NCI-H1105 treated with DMSO at 0.1 percent for 48 hours (cell line): ENCODE results near the gene RAET1E.
"Not testable (repeated sequence)": the region's sequence is repeated elsewhere in the genome, so short reads cannot be mapped to it uniquely, and the experiment has no call there.

Experiments
- DNase-seq: peaks from one replicate; lab custom pipeline; 2025; lab: John Stamatoyannopoulos, UW

The RAET1E gene

GRCh38 chr6:149890629-149891045, 7.3 kb downstream of the RAET1E start:
- DNase-seq, result no peak

- no peak for DNase-seq
Measured at GRCh38 chr6:149889326-149889725, 8.6 kb downstream of the RAET1E start.

DNA sequence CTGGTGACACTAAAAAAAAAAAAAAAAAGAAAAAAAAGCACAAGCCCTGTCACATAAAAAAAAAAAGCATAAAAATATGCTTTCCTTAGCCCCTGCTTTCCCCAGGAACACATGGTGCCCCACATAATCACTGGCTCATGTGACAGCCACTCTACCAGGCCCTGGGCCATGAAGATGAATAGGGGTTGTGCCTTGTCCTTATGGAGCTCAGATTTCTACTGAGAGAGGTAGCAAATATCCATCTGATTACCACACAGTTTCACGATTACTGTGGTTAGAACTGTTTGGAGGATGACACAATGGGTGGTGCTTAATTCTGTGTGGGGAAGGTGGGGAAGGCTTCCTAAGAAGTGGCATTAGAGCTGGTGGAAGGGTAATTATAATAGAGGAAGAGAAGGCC, 9.3 kb downstream of the RAET1E start:
- no peak for DNase-seq

GRCh38 chr6:149888093-149888492, 9.8 kb downstream of the RAET1E start:
- no peak for DNase-seq

DNA sequence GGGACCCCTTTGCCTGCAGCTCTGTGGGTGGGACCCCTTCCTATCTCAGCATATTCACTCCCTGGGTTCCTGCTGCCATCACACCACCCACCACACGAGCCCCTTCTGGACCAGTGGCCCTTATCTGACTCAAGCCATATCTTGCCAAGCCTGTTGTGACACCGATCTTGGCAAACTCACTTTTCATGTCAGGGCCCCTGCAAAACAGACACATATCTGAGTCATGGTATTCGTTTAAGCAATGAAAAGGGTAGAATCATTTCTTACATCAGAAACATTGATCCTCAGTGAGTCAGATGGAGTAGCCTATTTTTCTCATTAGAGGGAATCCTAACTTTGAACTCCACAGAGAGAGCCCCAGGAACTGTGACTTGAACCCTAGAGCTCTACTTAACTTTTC, 10.6 kb downstream of the RAET1E start:
- no peak for DNase-seq

GRCh38 chr6:149885888-149886287, 12.0 kb downstream of the RAET1E start:
- DNase-seq, result no peak

DNA sequence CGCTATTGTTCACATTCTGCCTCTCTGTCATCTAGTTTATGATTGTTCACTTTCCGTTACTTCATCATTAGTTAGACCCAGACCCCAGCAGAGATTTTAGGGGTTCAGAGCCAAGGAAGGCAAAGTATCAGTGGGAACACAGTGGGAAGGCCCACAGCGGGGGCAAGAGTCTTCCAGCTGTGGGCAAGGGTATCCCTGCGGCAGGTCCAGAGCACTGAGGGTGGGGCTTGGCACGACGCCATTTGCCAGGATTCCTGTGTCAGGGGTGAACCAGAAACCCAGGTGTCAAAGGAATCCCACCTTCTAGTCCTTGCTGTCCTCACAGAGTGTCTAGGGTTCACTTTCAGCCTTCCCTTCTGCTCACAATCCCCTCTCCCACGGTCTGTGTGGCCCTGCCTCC, 13.3 kb downstream of the RAET1E start:
- no peak for DNase-seq

GRCh38 chr6:149884215-149884614, 13.7 kb downstream of the RAET1E start:
- DNase-seq, result peak; percentile 67

DNA sequence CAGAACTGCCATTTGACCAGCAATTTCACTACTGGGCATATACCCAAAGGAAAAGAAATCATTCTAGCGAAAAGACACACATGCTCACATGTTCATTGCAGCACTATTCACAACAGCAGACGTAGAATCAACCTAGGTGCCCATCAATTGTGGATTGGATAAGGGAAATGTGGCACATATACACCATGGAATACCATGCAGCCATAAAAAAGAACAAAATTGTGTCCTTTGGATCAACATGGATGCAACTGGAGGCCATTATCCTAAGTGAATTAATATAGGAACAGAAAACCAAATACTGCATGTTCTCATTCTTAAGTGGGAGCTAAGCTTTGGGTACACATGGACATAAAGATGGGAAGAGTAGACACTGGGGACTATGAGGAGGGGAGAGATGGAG, 16.1 kb downstream of the RAET1E start:
- DNase-seq, result no peak

DNA sequence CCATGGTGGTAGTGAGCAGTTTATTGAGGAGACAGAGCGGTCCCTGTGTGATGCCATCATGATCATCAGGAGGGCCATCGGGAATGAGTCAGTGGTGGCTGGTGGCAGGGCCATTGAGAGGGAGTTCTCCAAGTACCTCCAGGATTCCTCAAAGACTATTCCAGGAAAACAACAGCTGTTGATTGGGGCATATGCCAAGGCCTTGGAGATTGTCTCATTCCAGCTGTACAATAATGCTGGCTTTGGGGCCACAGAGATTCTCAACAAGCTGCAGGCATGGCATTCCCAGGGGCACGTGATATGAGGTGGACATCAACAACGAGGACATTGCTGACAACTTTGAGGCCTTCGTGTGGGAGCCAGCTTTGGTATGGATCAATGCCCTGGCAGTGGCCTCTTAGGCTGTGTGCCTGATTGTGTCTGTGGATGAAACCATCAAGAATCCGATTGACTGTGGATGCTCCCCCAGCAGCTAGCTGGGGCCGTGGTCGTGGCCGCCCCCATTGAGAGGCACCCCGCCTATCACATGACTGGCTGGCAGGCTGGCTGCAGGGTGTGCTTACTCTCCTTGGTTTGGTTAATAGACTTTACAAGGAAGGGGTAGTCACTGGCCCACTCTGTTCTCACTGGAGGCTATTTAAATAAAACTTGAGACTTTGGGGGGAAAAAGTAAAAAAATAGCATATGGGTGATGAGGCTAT, 16.7 kb downstream of the RAET1E start:
- no peak for DNase-seq

DNA sequence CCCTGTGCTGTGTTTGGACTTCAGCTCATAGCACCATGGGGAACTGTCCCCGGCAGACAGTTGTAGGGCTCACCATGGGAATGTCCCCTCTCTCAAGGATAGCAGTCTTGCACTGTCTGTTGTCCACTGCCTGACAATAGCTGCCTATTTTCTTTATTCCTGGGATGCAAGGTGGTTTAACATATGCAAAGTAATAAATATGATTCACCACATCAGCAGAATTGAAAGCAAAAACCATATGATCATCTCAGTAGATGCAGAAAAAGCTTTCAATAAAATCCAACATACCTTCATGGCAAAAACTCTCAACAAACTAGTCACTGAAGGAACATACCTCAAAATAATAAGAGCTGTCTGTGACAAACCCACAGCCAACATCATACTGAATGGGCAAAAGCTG, 20.3 kb downstream of the RAET1E start:
- DNase-seq, result no peak

- no peak for DNase-seq
Measured at GRCh38 chr6:149876241-149876933, 21.5 kb downstream of the RAET1E start.

- no peak for DNase-seq
Measured at GRCh38 chr6:149872233-149872632, 25.7 kb downstream of the RAET1E start.

- no peak for DNase-seq
Measured at GRCh38 chr6:149871182-149871581, 26.7 kb downstream of the RAET1E start.

- DNase-seq, result no peak
Measured at GRCh38 chr6:149869275-149869892, 28.5 kb downstream of the RAET1E start.

DNA sequence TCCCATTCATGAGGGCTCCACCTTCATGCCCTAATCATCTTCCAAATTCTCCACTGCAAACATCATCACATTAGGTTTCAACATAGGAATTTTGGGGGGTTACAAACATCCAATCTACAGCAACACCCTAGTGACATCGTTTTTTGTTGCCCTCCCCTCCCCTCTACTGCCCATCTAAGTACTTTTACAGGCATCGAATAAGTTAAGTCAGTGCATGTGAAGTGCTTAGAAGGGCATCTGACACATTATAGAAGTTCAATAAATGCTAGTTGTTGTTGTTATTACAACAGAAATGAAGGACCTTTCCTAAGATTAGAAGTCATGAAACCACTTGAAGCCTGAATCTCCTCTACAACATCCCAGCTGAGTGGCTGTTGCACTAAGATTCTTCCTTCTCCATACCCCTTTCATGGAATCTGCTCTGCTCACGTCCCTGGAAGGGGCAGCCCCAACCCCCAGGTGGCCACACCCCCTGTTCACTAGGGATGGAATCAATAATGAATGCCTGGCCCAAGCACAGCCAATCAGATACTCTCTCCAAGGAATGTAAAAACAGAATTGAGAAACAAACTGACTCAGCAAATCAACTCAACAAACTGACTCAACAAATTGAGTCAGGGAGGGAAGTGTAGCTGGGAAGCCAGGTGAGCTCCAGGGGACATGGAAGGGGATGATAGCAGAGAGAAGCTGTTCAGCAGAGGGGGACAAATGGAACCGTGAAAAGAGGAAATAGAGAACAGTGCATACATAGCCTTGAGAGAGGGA, 29.9 kb downstream of the RAET1E start:
- DNase-seq, result no peak

DNA sequence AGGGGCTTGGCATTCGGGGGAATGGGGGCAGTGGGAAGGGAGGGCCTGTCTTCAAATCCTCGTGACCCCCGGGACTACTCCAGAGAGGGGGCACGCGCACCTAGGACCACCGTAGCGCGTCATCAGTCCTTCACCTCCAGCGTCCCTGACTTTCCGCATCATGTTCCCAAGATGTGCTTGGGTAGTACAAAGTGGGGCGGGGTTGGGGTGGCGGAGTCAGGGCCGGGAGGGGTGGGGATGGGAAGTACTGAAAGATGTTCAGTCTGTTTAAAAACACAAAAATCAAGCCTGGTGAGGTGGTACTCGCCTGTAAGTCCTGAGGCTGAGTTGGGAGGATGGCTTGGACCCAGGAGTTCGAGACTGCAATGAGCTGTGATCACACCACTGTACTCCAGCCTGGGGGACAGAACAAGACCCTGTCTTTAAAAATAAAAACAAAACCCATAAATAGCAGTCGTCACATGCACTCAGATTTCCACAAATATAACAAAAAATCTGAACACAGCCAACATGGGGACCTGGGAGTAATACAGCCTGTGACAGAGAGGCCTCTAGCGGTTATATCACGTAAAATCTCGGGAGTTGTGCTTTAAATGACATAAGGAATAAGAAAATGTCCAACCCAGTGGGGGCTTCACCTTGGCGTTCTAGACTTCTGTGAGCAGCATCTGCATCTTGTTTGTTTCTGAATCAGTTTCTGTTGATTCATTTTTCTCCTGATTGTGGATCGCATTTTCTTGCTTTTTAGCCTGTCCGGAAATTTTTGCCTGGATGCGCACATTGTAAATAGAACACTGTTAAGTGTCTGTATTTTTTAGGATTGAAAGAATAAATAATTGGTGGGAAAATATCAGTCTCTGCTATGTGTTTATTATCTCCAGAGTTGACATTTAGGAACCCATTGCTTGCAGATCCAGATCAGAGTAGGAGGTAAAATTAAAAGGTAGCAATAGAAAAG, 33.1 kb downstream of the RAET1E start:
- DNase-seq, result peak; percentile 84

- DNase-seq, result peak; percentile 86
Measured at GRCh38 chr6:149863698-149864577, 34.0 kb downstream of the RAET1E start, which contains the start of gene LRP11. Gene LRP11, minus strand, starts transcription at chr6:149864359. Its CDS starts 339 bp downstream, at chr6:149864020.

DNA sequence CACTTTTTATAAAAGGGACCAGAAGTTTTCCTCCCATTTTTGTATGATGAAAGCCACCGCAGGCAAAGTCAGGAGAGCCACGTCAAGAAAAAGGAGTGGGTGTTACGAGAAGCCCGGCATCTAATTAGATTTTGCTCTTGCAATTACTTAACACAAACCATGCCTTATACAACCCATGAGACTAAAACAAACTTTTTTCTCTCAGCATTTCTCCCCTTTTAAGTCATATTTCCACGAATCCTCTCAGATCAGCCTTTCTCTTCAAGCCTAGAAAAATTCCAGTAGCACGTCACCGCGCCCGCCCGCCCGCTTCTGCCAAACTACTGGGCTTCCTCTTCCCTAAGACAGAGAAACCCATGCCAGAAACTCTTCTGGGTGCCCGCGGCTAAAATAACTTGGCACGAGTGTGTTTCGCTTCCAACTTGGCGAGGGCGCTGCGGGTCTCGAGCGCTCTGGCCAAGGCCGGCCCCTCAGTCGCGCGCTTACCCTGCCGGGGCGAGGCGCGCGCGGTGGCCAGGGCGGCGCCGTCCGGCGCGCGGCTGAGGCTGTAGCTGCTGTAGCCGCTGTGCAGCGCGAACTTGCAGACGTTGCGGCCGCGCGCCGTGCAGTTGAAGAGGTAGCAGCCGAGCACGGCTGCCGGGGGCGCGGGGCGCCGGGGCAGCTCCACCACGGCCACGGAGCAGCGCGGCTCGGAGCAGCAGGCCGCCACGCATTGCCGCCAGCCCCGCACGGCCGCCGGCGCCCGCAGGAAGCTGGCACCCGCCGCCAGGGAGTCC, 34.8 kb downstream of the RAET1E start:
- peak; percentile 58 for DNase-seq

GRCh38 chr6:149862424-149862738, 35.5 kb downstream of the RAET1E start:
- DNase-seq, result not testable (repeated sequence)
